HG02938 (cell line): ENCODE data around the gene ANKRD55.
"Not testable (repeated sequence)": the region's sequence is repeated elsewhere in the genome, so short reads cannot be mapped to it uniquely, and the experiment has no call there.

ENCODE experiments used
- ATAC-seq: cut with Tn5 transposase; IDR thresholded peaks from one replicate; pipeline ENCODE4 v1.9.1; 2021; ENCODE audit warnings: mild to moderate bottlenecking, moderate library complexity; ENCODE audit not compliant: unreplicated experiment

The ANKRD55 gene

GRCh38 chr5:56083286-56083854, 149.8 kb downstream of the ANKRD55 start:
- no peak for ATAC-seq

GRCh38 chr5:56081053-56081642, 152.0 kb downstream of the ANKRD55 start:
- peak; percentile 34 for ATAC-seq

DNA sequence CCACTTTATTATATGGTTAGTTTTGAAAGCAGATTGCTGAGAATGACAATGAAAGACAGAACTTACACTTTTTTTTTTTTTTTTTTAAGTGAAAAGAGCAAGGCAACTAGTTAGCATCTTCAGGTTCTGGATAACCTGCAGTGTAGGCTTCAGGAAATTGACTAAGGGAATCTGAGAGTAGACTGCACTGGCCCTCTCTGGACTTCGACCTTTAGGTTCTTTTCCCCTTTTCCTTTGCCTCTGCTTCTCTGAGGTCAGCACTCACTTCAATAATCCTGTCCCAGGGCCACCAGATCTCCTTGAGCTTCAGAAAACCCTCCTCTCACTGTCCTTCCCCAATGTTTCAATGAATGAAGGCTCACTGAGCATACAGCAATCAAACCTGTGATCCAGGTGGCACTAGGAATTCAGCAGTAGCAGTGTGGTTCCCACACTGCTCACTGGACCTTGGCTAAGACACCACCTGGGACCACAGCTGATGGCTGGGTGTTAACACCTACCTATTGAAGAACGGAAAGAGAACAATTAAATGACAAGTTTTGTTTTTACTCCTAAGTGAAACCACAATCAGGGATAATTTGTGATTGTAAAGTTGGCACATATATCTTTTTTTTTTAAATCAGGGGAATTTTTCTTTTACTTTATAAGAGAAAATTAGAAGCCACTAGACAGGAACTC, 152.6 kb downstream of the ANKRD55 start:
- ATAC-seq, result peak; percentile 60

DNA sequence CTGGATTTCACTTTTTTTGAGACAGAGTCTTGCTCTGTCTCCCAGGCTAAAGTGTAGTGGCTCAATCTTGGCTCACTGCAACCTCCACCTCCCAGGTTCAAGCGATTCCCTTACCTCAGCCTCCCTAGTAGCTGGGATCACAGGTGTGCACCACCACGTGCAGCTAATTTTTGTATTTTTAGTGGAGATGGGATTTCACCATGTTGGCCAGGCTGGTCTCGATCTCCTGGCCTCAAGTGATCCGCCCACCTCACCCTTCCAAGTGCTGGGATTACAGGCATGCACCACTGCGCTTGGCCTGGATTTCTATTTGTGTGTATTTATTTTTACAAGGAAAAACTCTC, 154.0 kb downstream of the ANKRD55 start:
- ATAC-seq, result not testable (repeated sequence)

DNA sequence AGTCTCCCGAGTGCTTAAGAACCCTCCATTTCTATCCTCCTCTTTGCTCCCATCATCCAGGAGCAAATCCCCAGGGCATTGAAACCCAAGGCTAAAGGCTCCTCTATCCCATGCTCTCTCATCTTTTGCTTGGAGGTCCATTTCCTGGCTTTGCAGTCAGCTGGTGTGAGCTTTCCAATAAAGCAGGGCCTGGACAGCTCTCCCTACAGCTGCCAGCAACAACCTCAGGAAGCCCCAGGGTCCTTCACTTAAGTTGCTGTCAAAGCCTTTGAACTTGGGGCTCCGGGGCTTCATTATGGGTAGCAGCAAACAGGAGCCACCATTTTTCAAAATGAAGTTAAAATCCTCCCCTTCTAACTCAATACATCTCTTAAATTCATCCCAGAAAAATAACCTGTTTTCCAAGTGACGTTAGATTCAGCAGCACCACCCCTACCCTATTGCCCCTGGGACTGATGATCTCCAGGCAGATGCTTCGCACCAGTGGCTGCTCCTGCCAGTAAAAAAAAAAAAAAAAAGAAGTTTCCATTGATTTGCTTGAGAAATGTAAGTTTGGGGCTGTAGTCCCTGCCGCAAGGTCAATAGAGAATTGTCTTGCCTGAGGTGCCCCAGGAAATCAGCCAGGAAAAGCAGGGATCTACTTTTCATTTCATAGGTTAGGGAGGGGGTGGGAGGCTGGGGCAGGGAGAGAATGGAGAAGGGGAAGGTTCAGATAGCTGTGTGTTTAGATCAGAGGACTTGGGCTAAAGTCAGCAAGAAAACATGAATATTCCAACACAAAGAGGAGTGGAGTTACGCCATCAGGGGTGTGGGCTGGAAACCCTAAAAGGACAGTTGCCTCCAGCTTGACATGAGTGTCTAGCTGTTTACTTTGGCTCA, 154.6 kb downstream of the ANKRD55 start:
- ATAC-seq, result no peak

GRCh38 chr5:56077796-56078233, 155.3 kb downstream of the ANKRD55 start:
- no peak for ATAC-seq

DNA sequence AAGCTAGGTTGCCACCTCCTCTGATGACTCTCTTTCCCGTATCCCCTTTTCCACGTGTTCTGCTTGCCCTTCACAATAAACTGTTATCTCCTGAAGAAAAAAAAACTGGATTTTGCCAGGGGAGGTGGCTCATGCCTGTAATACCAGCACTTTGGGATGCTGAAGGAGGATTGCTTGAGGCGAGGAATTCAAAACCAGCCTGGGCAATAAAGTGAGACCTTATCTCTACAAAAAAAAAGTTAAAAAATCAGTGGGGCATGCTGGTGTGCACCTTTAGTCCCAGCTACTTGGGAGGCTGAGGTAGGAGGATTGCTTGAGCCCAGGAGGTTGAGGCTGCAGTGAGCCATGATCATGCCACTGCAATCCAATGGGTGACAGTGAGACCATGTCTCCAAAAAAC, 156.6 kb downstream of the ANKRD55 start:
- no peak for ATAC-seq

DNA sequence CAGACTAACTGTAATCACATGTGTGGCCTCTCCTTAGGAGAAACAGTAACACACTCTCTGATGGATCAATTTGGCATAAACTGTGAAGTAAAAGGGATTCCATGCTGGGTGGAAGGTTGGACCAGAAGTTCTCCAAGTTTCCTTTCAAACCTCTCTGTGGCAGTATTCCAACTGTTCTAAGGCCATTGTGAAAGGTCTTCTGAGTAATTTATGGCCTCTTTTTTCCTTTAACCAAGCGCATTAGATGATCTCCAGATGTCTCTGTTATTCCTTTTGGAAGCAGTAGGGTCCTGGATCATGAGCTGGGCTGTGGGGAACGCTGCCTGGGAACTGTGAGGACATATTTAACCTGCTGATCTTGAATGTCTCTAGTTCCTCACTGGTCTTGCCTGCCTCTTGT, 157.8 kb downstream of the ANKRD55 start:
- ATAC-seq, result no peak

GRCh38 chr5:56072863-56073766, 160.0 kb downstream of the ANKRD55 start:
- ATAC-seq, result no peak

DNA sequence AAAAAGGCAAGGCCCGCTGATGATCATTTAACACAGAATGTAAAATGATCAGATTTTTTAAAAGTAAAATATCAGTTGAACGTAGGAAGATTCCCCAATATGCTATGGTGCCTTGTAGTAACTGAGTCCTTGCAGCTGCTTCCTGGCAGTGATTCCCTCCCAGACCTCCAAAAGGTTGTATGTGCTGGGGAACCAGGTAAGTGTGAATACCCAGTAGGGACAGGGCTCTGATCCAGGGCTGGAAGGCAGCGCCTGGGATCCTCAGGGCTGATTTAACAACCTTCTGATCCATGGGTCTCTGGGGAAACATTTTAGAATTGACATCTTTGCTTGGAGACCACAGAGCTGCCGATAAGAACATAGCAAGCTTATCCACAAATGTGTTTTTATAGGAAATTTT, 161.7 kb downstream of the ANKRD55 start:
- no peak for ATAC-seq

DNA sequence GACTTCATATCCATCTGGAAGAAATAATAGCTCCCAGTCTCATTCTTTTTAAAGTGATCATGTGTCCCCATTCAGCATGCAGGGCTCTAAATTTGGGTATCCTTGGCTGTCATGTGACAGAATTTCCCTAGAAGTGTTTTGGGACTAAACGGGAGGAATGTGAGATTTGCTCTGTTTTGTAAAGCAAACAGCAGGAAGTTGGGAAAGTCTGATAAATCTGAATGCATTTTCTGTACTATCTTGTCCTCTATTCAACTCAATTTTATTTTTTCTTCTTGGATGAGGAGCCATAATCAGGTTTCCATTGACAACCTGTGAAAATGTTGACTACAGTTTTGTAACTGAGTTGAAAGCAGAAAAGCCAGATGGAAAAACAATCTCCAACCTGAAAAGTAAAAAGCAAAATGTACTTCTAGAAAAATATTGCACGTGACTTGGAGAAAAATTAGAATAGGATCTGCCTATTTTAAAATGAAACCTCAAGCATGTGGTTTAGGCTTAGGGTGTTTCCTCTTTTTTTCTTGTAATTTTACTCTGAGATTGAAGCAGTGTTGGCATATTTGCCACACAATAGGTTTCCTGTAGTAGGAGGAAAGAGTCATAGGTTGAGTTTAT, 162.2 kb downstream of the ANKRD55 start:
- no peak for ATAC-seq

GRCh38 chr5:56069652-56070226, 163.4 kb downstream of the ANKRD55 start:
- no peak for ATAC-seq

DNA sequence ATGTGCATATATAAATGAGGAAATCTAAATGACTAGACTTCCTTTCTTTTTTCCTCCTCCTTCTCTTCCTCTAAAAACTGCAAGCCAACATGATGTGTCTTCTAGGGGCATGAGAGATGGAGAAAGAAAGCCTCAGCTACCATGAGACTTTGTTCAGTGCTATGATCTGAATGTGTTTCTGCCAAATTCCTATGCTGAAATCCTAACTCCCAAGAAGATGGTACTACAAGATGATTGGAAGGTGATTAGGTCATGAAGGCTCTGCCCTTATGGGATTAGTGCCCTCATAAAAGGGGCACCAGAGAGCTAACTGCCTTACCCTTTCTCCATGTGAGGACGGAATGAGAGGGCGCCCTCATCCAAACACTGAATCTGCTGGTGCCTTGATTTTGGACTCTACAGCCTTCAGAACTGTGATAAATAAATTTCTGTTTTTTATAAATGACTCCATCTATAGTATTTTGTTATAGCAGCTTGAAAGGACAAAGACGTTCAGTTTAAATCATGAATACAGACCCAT, 166.1 kb downstream of the ANKRD55 start:
- ATAC-seq, result no peak

- no peak for ATAC-seq
Observed at GRCh38 chr5:56064984-56065383, 168.1 kb downstream of the ANKRD55 start.

GRCh38 chr5:56060276-56061110, 172.6 kb downstream of the ANKRD55 start:
- peak; percentile 32 for ATAC-seq

DNA sequence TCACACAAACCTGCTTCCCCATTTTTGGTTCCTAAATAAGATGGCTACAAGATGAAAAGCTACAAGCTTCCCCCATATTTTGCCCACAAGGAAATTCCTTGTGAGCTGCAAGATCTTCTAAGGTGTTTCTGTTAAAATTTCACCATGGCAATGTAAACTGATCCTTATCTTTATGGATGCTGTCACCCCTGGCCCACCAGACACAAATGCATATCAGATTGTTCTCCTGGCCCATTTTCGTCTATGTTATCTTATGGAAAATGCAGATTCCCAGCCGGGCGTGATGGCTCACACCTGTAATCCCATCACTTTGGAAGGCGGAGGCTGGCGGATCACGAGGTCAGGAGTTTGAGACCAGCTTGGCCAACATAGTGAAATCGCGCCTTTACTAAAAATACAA, 173.3 kb downstream of the ANKRD55 start:
- ATAC-seq, result no peak

DNA sequence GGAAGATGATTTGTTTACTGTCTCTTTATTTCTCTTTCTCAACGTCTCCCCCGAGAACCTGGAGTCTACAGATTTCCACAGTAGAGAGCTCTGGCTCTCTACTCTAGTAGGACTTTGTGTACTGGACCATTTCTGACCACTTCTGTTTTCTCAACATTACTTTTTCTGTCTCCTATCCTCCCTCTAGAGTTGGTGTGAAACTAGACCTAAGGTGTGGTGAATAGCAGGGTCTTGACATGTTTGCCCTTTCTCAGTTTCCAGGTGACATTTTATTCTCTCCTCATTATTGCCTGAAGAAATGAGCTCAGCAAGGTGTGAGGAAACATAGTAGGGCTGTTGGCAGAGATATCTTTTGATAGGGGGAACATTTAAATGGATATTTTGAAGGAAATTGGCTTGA, 176.3 kb downstream of the ANKRD55 start:
- ATAC-seq, result peak; percentile 84

DNA sequence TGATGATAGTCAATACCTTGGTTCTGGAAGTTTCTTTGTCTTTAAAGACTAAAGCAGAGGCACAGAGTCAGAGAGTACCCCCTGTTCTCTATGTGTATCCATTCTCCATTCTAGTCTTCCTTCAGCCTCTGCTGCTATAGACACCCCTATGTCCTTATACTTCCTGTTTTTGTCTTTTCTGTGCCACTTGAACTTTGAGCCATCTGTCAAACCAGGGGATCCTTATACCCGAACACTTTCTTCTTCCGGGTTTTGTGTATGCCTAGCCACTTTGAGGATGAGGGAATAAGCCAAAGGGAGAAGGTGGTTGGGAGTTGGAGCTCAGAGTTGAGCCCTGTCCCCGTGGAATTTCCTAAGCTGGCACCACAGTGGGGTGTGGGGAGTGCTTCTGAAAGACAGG, 177.3 kb downstream of the ANKRD55 start:
- ATAC-seq, result no peak

GRCh38 chr5:56055287-56055686, 177.8 kb downstream of the ANKRD55 start:
- no peak for ATAC-seq
